Measurements from ENCODE around the gene IGIP.

- TF ChIP-seq CTCF (IDR thresholded peaks at IDR 0.05 in 8 of 11, conservative IDR thresholded peaks at IDR 0.05 in 3 of 11) (no peak), POLR2A (IDR thresholded peaks at IDR 0.05) (no peak), POLR2AphosphoS5 (IDR thresholded peaks at IDR 0.05) (no peak)
Observed at GRCh38 chr5:140178086-140178410, 52.3 kb downstream of the IGIP start.

Data from spleen (tissue), 7 donors.